HepG2 (cell line): ENCODE results near the gene NOP56. TPM values are rescaled to one million over a fixed set of nuclear protein-coding genes. Genes with fewer than 3 reads are reported as not detected.

Experiments
- ATAC-seq: fragments of 200-7000 bp; cut with Tn5 transposase; 3 replicates; pipeline ENCODE4 v1.9.1; 2020; ENCODE audit warnings: mild to moderate bottlenecking, moderate library complexity
- BruUV-seq: library from RNA; stranded (reverse); fragments of 400-500 nt; replicated peaks from 2 replicates; lab custom pipeline; 2021; lab: Mats Ljungman, UMichigan
- CTCF ChIA-PET: fragments of 300-600 bp; formaldehyde crosslinking; extraction: SDS; loops from one replicate; lab custom pipeline; 2021; ENCODE audit warnings: low total read pairs, inconsistent platforms, low intra/inter-chr PET ratio; lab: Yijun Ruan, JAX
- POLR2A ChIA-PET: fragments of 350-600 bp; sonication (Branson Sonifier 250); formaldehyde crosslinking; loops from one replicate; lab custom pipeline; 2020; ENCODE audit warnings: antibody characterized with exemption, inconsistent platforms; lab: Yijun Ruan, JAX
- DNase-seq: peaks from one replicate; pipeline ENCODE4 v3.0.0-alpha.2; 2015; ENCODE audit warnings: low spot score
- FAIRE-seq: peaks from 3 replicates; lab custom pipeline; 2011; peaks lifted over from hg19 to GRCh38; lab: Jason Lieb, UNC
- H2AFZ ChIP-seq: one replicate; pipeline ENCODE4 v1.6.1; 2011; ENCODE audit warnings: low read length, inconsistent platforms
- H3K27ac ChIP-seq: fragments of 300-600 bp; 3 replicates; pipeline ENCODE4 v1.8.0; 2011; ENCODE audit warnings: mixed run types, mild to moderate bottlenecking, mixed read lengths, low read length, inconsistent platforms; ENCODE audit not compliant: insufficient read depth; ENCODE audit errors: extremely low read length
- H3K27me3 ChIP-seq, 2 experiments: fragments of 200-600 bp in 1 of 2; 2 replicates in 1 of 2; 3 replicates in 1 of 2; pipeline versions ENCODE4 v1.6.0 to v1.8.0; 2011; ENCODE audit warnings: low read length in 2 of 2, mild to moderate bottlenecking in 2 of 2, moderate library complexity in 2 of 2, inconsistent platforms in 1 of 2; ENCODE audit not compliant: insufficient read depth in 2 of 2, control insufficient read depth in 1 of 2
- H3K36me3 ChIP-seq, 2 experiments: fragments of 200-600 bp in 1 of 2; replicated peaks in 1 of 2; 2 replicates in 1 of 2; 3 replicates in 1 of 2; pipeline versions ENCODE4 v1.5.1 to v1.8.0; 2011; ENCODE audit warnings: low read length in 2 of 2, inconsistent platforms in 1 of 2; ENCODE audit not compliant: insufficient read depth in 2 of 2, control insufficient read depth in 1 of 2
- H3K4me1 ChIP-seq: 2 replicates; pipeline ENCODE4 v1.5.1; 2012; ENCODE audit warnings: low read length, inconsistent platforms; ENCODE audit not compliant: insufficient read depth
- H3K4me2 ChIP-seq: 2 replicates; pipeline ENCODE4 v1.6.0; 2011; ENCODE audit warnings: low read depth, low read length, inconsistent platforms
- H3K4me3 ChIP-seq, 3 experiments: fragments of 200-600 bp in 1 of 3; sonication (generic), shearing (Covaris generic) in 1 of 3; replicated peaks in 1 of 3; 2 replicates each; pipeline ENCODE4 v1.5.1; 2011 to 2016; ENCODE audit warnings: low read length in 3 of 3, inconsistent platforms in 2 of 3, low read depth in 2 of 3, mild to moderate bottlenecking in 2 of 3, control low read depth in 1 of 3, mixed read lengths in 1 of 3; ENCODE audit not compliant: insufficient read depth in 1 of 3
- H3K79me2 ChIP-seq: one replicate; pipeline ENCODE4 v1.6.1; 2011; ENCODE audit warnings: low read length, inconsistent platforms; ENCODE audit not compliant: insufficient read depth
- H3K9ac ChIP-seq: 2 replicates; pipeline ENCODE4 v1.6.0; 2011; ENCODE audit warnings: mild to moderate bottlenecking, low read depth, low read length, inconsistent platforms; ENCODE audit not compliant: insufficient read depth
- H3K9me3 ChIP-seq: 2 replicates; pipeline ENCODE4 v1.5.1; 2012; ENCODE audit warnings: mild to moderate bottlenecking, low read length
- H4K20me1 ChIP-seq: 2 replicates; pipeline ENCODE4 v1.6.0; 2011; ENCODE audit warnings: inconsistent platforms, mild to moderate bottlenecking, low read length, moderate library complexity; ENCODE audit not compliant: insufficient read depth
- HMG20B ChIP-seq: conservative IDR thresholded peaks from 2 replicates; pipeline ENCODE4 v1.6.1; 2016; ENCODE audit warnings: missing genetic modification reagents, missing compliant biosample characterization
- KLF11 ChIP-seq: IDR thresholded peaks from 2 replicates; pipeline ENCODE4 v1.6.1; 2016; ENCODE audit warnings: missing compliant biosample characterization
- MLLT10 ChIP-seq: sonication (generic); formaldehyde crosslinking; IDR thresholded peaks from 2 replicates; pipeline ENCODE4 v1.4.0; 2020; ENCODE audit warnings: missing genetic modification reagents
- SNAPC2 ChIP-seq: sonication (generic); formaldehyde crosslinking; IDR thresholded peaks from 2 replicates; pipeline ENCODE4 v1.8.1; 2022; ENCODE audit warnings: mild to moderate bottlenecking, missing genetic modification reagents
- TEAD2 ChIP-seq: sonication (generic); formaldehyde crosslinking; IDR thresholded peaks from 2 replicates; pipeline ENCODE4 v1.9.0; 2021; ENCODE audit warnings: missing genetic modification reagents
- ZBTB7A ChIP-seq: sonication (generic); formaldehyde crosslinking; IDR thresholded peaks from 2 replicates; pipeline ENCODE4 v1.8.0; 2022; ENCODE audit warnings: mild to moderate bottlenecking, missing genetic modification reagents
- ZMYM3 ChIP-seq: sonication (generic); formaldehyde crosslinking; IDR thresholded peaks from 2 replicates; pipeline ENCODE4 v1.5.1; 2020; ENCODE audit warnings: mild to moderate bottlenecking, missing genetic modification reagents
- ZNF136 ChIP-seq: sonication (generic); formaldehyde crosslinking; IDR thresholded peaks from 2 replicates; pipeline ENCODE4 v1.8.1; 2022; ENCODE audit warnings: low read depth, mild to moderate bottlenecking, moderate library complexity, missing genetic modification reagents
- ZNF234 ChIP-seq: sonication (generic); formaldehyde crosslinking; conservative IDR thresholded peaks from 2 replicates; pipeline ENCODE4 v1.5.1; 2020; ENCODE audit warnings: mild to moderate bottlenecking, missing genetic modification reagents
- ZNF567 ChIP-seq: sonication (generic); formaldehyde crosslinking; IDR thresholded peaks from 2 replicates; pipeline ENCODE4 v1.8.1; 2023; ENCODE audit warnings: mild to moderate bottlenecking, missing genetic modification reagents, borderline replicate concordance
- ZNF652 ChIP-seq: IDR thresholded peaks from 2 replicates; pipeline ENCODE4 v1.6.1; 2016; ENCODE audit warnings: low read depth, borderline replicate concordance
- WGBS: methylation state at CpG from one replicate; pipeline ENCODE4 v1.1.6; 2017; ENCODE audit warnings: low lambda C conversion rate; 5-methylcytosine and 5-hydroxymethylcytosine counted together
- in situ Hi-C: cut with HindIII; loops from 2 replicates; pipeline ENCODE4 v1.10.0; 2017; ENCODE audit warnings: low pct_unique_long_range_greater_than_20kb; ENCODE audit not compliant: extremely low pct_ligation_motif_present
- intact Hi-C: fragments of 100-400 bp; cut with micrococcal nuclease; formaldehyde crosslinking; loops from one replicate; pipeline ENCODE4 v1.10.0; 2022; ENCODE audit not compliant: unreplicated experiment
- polyA plus RNA-seq, 8 experiments: library from polyadenylated mRNA; depleted of rRNA in 3 of 8; stranded (reverse) in 7 of 8; unstranded in 1 of 8; fragments of >200 nt; fragmentation: Illumina TruSeq in 4 of 8; extraction: Trizol in 4 of 8; gene quantifications; 2 replicates each; pipeline versions ENCODE4 v1.2.1 to v1.2.3, GENCODE V29; 2011 to 2016; ENCODE audit warnings: low read depth in 4 of 8, missing spikeins in 1 of 8, mixed read lengths in 1 of 8; ENCODE audit not compliant: insufficient read depth in 1 of 8
- total RNA-seq, 5 experiments: library from RNA; depleted of rRNA; stranded (reverse); fragments of >200 nt; fragmentation: Illumina TruSeq; extraction: Trizol; gene quantifications; 2 replicates each; pipeline ENCODE4 v1.2.3, GENCODE V29; 2016; ENCODE audit warnings: low read depth in 1 of 5
- TF ChIP-seq, protein P1 (sequence below): sonication (generic); formaldehyde crosslinking; conservative IDR thresholded peaks from 2 replicates; pipeline ENCODE4 v1.4.0; 2020; ENCODE audit warnings: missing genetic modification reagents
- TF ChIP-seq, protein P2 (sequence below): sonication (generic); formaldehyde crosslinking; IDR thresholded peaks from 2 replicates; pipeline ENCODE4 v1.8.0; 2022; ENCODE audit warnings: mild to moderate bottlenecking, missing genetic modification reagents; ENCODE audit not compliant: insufficient replicate concordance
- TF ChIP-seq, protein P3 (sequence below): sonication (generic); formaldehyde crosslinking; IDR thresholded peaks from 2 replicates; pipeline ENCODE4 v1.4.0; 2020; ENCODE audit warnings: missing genetic modification reagents, borderline replicate concordance
- TF ChIP-seq, protein P4 (sequence below): sonication (generic); formaldehyde crosslinking; conservative IDR thresholded peaks from 2 replicates; pipeline ENCODE4 v1.8.0; 2022; ENCODE audit warnings: low read depth, missing genetic modification reagents

NOP56 gene
- total and polyA plus RNA-seq, 2 of the 13 experiments (the other 11 are each of a cell fraction or from before 2014, with no cell fraction given): 369 to 1,116 TPM

DNA sequence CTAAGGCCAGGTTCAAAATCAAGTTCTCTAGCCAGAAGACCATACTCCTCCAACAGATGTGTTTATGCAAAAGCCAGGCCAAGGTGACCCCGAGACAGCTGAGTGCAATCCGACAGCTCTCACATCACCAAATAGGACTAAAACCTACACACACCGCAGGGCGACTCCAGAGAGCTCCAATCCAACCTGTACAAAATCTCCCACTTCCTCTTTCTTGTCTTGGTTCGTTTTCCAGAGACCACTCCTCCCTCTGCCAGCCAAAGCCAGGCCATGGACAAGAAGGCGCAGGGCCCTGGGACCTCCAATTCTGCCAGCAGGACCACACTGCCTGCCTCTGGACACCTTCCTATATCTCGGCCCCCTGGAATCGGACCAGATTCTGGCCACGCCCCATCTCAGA is 11.5 kb upstream of the NOP56 start:
- DNase-seq (no peak), FAIRE-seq (no peak), ATAC-seq (no peak; the same call in 2 of the 3 replicates)
- ChIA-PET POLR2A (interaction anchor here (0.6 to 3.1 kb wide), 2 partner anchors 11 to 519 kb away, joined by 3 to 15 read pairs; partner anchors contain the start of genes FASTKD5, NOP56 and UBOX5), CTCF (no interaction called here)
- 55% methylated on average over 9 of the region's 9 CpGs for WGBS
- no peaks in the 10 kb centered on the region for H3K4me1 ChIP-seq
- no peaks in the 10 kb centered on the region for H3K36me3 ChIP-seq
- intact Hi-C loops (no loop called here), in situ Hi-C loops (no loop called here)
- no peak overlapping the region for H3K4me3 ChIP-seq
- no peaks in the 10 kb centered on the region for H3K9me3 ChIP-seq
- H3K27ac ChIP-seq: no peak overlapping the region
- H3K4me2 ChIP-seq: no peak overlapping the region
- no peak overlapping the region for H2AFZ ChIP-seq
- no peaks in the 10 kb centered on the region for H3K79me2 ChIP-seq
- peaks cover 0 to 8% of the 10 kb centered on the region in 2 experiments; a peak in 2 of 5 replicates for H3K27me3 ChIP-seq
- no peaks in the 10 kb centered on the region for H4K20me1 ChIP-seq
- no peak overlapping the region for H3K9ac ChIP-seq
- TF ChIP-seq TEAD2 (CRISPR knock-in tag) (no peak), ZNF136 (CRISPR knock-in tag) (no peak), ZNF234 (CRISPR knock-in tag) (no peak), ZNF567 (CRISPR knock-in tag) (no peak), MLLT10 (no peak), KLF11 (no peak), HMG20B (CRISPR knock-in tag) (no peak), ZBTB7A (no peak), SNAPC2 (CRISPR knock-in tag) (no peak), ZNF652 (CRISPR knock-in tag) (no peak), ZMYM3 (CRISPR knock-in tag) (no peak)
- TF ChIP-seq, protein P1, sequence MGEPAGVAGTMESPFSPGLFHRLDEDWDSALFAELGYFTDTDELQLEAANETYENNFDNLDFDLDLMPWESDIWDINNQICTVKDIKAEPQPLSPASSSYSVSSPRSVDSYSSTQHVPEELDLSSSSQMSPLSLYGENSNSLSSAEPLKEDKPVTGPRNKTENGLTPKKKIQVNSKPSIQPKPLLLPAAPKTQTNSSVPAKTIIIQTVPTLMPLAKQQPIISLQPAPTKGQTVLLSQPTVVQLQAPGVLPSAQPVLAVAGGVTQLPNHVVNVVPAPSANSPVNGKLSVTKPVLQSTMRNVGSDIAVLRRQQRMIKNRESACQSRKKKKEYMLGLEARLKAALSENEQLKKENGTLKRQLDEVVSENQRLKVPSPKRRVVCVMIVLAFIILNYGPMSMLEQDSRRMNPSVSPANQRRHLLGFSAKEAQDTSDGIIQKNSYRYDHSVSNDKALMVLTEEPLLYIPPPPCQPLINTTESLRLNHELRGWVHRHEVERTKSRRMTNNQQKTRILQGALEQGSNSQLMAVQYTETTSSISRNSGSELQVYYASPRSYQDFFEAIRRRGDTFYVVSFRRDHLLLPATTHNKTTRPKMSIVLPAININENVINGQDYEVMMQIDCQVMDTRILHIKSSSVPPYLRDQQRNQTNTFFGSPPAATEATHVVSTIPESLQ (CRISPR knock-in tag): no peak
- TF ChIP-seq, protein P2, sequence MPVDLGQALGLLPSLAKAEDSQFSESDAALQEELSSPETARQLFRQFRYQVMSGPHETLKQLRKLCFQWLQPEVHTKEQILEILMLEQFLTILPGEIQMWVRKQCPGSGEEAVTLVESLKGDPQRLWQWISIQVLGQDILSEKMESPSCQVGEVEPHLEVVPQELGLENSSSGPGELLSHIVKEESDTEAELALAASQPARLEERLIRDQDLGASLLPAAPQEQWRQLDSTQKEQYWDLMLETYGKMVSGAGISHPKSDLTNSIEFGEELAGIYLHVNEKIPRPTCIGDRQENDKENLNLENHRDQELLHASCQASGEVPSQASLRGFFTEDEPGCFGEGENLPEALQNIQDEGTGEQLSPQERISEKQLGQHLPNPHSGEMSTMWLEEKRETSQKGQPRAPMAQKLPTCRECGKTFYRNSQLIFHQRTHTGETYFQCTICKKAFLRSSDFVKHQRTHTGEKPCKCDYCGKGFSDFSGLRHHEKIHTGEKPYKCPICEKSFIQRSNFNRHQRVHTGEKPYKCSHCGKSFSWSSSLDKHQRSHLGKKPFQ: no peak
- TF ChIP-seq, protein P3, sequence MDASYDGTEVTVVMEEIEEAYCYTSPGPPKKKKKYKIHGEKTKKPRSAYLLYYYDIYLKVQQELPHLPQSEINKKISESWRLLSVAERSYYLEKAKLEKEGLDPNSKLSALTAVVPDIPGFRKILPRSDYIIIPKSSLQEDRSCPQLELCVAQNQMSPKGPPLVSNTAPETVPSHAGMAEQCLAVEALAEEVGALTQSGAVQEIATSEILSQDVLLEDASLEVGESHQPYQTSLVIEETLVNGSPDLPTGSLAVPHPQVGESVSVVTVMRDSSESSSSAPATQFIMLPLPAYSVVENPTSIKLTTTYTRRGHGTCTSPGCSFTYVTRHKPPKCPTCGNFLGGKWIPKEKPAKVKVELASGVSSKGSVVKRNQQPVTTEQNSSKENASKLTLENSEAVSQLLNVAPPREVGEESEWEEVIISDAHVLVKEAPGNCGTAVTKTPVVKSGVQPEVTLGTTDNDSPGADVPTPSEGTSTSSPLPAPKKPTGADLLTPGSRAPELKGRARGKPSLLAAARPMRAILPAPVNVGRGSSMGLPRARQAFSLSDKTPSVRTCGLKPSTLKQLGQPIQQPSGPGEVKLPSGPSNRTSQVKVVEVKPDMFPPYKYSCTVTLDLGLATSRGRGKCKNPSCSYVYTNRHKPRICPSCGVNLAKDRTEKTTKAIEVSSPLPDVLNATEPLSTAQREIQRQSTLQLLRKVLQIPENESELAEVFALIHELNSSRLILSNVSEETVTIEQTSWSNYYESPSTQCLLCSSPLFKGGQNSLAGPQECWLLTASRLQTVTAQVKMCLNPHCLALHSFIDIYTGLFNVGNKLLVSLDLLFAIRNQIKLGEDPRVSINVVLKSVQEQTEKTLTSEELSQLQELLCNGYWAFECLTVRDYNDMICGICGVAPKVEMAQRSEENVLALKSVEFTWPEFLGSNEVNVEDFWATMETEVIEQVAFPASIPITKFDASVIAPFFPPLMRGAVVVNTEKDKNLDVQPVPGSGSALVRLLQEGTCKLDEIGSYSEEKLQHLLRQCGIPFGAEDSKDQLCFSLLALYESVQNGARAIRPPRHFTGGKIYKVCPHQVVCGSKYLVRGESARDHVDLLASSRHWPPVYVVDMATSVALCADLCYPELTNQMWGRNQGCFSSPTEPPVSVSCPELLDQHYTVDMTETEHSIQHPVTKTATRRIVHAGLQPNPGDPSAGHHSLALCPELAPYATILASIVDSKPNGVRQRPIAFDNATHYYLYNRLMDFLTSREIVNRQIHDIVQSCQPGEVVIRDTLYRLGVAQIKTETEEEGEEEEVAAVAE (CRISPR knock-in tag): no peak
- TF ChIP-seq, protein P4, sequence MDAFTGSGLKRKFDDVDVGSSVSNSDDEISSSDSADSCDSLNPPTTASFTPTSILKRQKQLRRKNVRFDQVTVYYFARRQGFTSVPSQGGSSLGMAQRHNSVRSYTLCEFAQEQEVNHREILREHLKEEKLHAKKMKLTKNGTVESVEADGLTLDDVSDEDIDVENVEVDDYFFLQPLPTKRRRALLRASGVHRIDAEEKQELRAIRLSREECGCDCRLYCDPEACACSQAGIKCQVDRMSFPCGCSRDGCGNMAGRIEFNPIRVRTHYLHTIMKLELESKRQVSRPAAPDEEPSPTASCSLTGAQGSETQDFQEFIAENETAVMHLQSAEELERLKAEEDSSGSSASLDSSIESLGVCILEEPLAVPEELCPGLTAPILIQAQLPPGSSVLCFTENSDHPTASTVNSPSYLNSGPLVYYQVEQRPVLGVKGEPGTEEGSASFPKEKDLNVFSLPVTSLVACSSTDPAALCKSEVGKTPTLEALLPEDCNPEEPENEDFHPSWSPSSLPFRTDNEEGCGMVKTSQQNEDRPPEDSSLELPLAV (CRISPR knock-in tag): no peak
- BruUV-seq: no TSS peak
